GM15510 (cell line): ENCODE results near the gene DOHH.

Experiments used
- POLR2A ChIP-seq: IDR thresholded peaks from 3 replicates; pipeline ENCODE4 v1.6.1; 2011; ENCODE audit warnings: borderline replicate concordance; ENCODE audit not compliant: insufficient read length; ENCODE audit errors: extremely low read depth

DOHH gene, protein sequence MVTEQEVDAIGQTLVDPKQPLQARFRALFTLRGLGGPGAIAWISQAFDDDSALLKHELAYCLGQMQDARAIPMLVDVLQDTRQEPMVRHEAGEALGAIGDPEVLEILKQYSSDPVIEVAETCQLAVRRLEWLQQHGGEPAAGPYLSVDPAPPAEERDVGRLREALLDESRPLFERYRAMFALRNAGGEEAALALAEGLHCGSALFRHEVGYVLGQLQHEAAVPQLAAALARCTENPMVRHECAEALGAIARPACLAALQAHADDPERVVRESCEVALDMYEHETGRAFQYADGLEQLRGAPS

DNA sequence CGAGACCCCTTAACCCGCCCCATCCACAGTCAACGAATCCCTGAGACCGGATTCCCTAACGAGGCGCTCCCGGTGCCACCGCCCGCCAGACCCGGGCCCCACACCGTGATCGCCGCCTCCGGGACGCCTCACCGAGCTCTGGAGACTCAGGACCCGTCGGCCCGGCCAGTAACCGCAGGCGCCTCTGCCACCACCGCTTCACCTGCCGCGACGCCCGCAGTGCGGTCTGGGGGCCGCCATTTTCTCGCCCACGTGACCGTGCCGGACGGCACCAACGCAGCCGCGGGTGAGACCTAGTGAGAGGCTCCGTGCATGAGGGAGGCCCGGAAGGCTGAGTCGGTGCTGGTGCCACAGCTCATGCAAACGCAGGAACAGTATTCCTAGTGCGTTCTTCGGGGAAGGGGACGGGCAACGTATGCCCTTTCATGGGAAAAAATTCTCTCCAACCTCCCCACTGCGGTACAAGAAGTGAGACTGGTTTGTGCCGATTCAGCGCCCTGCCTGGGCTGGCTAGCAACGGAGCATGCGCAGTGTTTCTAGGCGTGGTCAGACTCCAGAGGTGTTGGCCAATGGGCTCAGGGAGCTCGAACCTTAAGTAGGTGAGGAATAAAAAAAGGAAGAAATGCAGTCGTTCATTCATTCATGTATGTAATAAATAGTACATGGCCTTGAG lies at the start of gene DOHH:
TSS of gene DOHH (minus strand) at position 246 of the 673 bp plus-strand sequence. CDS start 3,860 bp downstream, outside the sequence.
- peak; percentile 82 for TF ChIP-seq POLR2A

GRCh38 chr19:3549816-3550215 lies 49.3 kb upstream of the DOHH start:
- no peak for TF ChIP-seq POLR2A

DNA sequence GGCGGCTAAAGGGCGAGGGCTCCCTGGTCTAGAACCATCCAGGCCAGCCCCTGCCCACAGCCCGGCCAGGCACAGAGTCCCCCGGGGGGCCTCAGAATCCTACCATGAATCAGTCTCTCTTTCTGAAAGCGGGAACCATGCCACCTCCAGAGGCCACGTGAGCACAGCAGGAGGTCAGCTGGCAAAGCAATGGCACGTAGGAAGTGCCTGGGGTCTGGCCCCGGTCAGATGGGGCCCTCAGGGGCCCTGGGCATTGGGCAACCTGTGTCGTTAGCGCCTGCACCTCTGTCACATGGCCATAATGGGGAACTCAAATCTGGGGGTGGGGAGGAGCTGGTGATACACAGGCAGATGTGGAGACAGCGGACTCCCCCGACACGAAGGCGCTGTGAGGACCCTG lies 48.1 kb upstream of the DOHH start:
- no peak for TF ChIP-seq POLR2A

DNA sequence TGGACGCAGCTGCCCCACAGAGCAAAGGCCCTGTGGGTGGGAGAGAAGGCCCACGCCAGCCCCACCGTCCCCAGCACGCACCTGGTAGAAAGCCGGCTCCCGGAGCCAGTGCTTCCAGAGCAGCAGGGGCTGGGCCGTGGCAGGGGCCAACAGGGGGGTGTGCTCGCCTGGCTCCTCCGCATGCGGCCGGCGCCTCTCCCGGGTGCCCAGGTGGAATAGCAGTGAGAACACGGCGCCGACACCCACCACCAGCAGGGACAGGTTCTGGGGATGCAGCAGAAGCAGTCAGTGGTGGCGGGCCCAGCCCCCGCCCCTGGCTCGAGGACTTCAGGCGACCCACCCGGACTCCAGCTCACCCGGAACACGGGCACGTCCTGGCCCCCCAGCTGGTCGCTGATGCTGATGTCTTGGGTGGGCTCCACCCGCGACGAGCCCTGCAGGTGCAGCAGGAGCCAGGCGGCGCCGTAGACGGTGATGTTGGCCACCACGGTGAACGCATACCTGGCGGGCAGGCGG lies 47.4 kb upstream of the DOHH start:
- no peak for TF ChIP-seq POLR2A

- TF ChIP-seq POLR2A = no peak
Measured at GRCh38 chr19:3547301-3547731, 46.8 kb upstream of the DOHH start.

GRCh38 chr19:3546119-3546518 lies 45.6 kb upstream of the DOHH start:
- TF ChIP-seq POLR2A = no peak

DNA sequence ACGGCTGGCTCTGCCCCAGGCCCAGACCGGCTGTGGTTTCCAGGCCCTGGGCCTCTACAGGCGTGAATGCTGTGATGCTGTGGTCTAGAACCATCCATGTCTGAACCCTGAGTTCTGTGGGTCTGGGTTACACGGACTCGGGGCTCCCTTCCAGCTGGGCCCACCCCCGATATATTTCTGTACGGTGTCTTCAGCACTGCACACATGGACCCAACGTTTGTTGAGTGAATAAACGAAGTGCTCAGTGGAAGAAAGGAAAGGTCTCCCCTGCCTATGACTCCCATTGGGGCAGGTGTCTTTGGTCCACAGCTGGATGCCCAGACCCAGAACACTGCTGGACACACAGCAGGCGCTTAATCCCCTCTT lies 45.2 kb upstream of the DOHH start:
- no peak for TF ChIP-seq POLR2A

DNA sequence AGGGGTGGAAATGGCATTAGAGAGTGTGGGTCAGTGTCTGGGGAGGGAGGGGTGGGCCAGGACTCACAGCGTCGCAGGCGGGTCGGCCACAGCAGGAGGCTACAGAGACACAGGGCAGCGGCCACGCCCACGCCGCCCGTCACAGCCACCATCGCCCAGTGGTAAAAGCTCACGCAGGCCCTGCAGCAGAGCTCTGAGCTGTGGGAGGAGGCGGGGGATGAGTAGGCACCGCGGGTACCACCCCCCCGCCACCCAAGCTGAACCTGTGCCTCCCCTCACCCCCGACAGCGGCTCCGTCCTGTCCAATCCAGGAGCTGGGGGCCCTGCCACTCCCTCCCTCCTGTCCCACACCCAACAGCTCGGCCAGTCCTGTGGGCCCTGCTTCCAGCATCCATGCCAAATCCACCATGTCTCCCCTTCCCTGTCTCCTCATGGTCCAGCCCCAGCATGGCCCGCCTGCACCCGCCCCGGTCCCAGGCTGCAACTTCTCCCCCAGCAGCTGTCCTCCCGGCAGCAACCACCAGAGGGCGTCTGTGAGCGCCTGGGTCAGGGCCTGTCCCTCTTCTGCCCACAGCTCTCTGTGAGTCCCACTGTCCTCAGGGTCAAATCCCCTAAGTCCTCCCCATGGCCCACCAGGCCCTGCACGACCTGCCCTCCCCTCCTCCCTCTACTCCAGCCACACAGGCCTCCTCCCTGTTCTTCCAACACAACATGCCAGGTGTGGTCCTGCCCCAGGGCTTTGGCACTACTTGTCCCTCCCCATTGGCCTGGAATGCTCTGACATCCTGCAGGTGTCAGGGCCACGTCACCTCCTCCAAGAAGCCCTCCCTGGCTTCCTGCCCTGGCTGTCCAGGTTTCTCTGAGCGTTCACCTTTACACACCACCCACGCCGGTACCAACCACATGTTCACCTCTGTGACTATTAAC lies 44.5 kb upstream of the DOHH start:
- no peak for TF ChIP-seq POLR2A

DNA sequence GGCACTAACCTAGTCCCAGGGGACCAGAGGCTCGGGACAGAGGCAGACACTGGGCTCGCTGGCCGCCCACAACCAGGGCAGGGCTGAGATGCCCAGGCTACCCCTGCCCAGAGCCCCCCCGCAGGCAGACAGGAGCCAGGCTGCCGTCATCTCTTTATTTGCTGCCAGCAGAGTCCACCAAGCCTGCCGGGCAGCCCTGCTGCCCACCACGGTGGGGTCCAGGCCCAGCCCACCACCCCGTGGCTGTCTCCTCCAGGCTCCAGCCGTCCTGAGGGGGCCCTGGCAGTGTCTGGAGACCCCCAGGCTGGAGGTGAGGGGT lies 43.5 kb upstream of the DOHH start:
- TF ChIP-seq POLR2A = no peak

GRCh38 chr19:3543150-3544057 lies 42.9 kb upstream of the DOHH start:
- no peak for TF ChIP-seq POLR2A

DNA sequence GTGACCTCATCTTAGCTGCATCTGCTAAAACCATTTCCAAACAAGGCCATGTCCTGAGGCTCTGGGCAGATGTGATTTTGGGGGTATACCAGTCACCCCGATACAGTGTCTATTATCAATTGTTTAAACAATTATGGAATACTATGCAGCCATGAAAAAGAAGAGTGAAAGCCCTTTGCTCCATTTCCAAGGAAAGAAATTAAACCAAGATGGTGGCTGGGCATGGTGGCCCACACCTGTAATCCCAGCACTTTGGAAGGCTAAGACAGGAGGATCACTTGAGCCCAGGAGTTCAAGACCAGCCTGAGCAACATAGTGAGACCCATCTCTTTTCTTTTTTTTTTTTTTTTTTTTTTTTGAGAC lies 39.3 kb upstream of the DOHH start:
- no peak for TF ChIP-seq POLR2A

GRCh38 chr19:3538965-3539755 lies 38.7 kb upstream of the DOHH start, which contains the start of gene TEKTIP1:
TEKTIP1 (plus strand) TSS chr19:3539174; CDS start chr19:3539178, 4 bp downstream.
- no peak for TF ChIP-seq POLR2A

GRCh38 chr19:3538258-3538929 lies 37.9 kb upstream of the DOHH start:
- no peak for TF ChIP-seq POLR2A

- TF ChIP-seq POLR2A = no peak
Measured at GRCh38 chr19:3537438-3538240, 37.2 kb upstream of the DOHH start.
